ENCODE data around the gene CEP57L1. TPM values are rescaled to one million over a fixed set of nuclear protein-coding genes. Genes with fewer than 3 reads are reported as not detected.

Gene CEP57L1
- total and polyA plus RNA-seq, 2 experiments from 2014 or later, result 17.1 to 20.2 TPM

DNA sequence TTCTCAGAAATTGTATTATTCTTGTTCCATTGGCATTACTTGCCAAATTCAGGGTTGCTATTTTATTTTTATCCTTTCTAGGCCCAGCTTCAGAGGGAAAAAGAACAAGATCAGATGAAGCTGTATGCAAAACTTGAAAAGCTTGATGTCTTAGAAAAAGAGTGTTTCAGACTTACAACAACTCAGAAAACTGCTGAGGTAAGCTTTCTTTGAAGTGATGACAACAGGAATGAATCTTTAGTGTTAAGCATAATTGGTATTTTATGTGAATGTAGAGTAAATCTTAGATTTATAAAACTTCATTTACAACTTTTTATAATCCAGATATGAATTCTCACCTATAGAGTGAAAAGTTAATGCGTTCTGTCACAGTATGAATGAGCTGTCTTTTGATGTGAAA is 58.4 kb downstream of the CEP57L1 start:
- Mint-ChIP-seq H3K4me1 (no peaks in the 10 kb centered on the region), H3K4me3 (no peak overlapping the region), H3K9me3 (peaks cover 9% of the 10 kb centered on the region; the same call in 2 of the 3 replicates), H3K27me3 (ENCODE audit: insufficient read depth, low read depth, poor library complexity) (peaks cover 2% of the 10 kb centered on the region), H3K27ac (no peak overlapping the region), H3K36me3 (ENCODE audit: low read depth) (peaks cover 11% of the 10 kb centered on the region; the same call in 2 of the 3 replicates)
- H3K4me2 ChIP-seq, result no peak overlapping the region
- H4K20me1 ChIP-seq (replicated peaks; ENCODE audit: insufficient read depth), result no peaks in the 10 kb centered on the region
- H3K4me3 ChIP-seq, result no peak overlapping the region
- H3K36me3 ChIP-seq (ENCODE audit: insufficient read depth), result no peaks in the 10 kb centered on the region
- DNase-seq (ENCODE audit: low spot score), result no peak
- no peak overlapping the region for H3K27ac ChIP-seq (ENCODE audit: low read depth)
- no peak for ATAC-seq
- no peaks in the 10 kb centered on the region for H3K4me1 ChIP-seq (ENCODE audit: insufficient read depth)
- H2AFZ ChIP-seq, result no peak overlapping the region
- H3K27me3 ChIP-seq (ENCODE audit: insufficient read depth), result no peaks in the 10 kb centered on the region
- H3F3A ChIP-seq (replicated peaks; ENCODE audit: low read depth), result no peaks in the 10 kb centered on the region
- H3K9me2 ChIP-seq (ENCODE audit: insufficient read depth), result no peaks in the 10 kb centered on the region
- TF ChIP-seq CREB1 (CRISPR knock-in tag; IDR thresholded peaks at IDR 0.05; ENCODE audit: low read depth) (no peak), STAT1 (IDR thresholded peaks at IDR 0.05; ENCODE audit: unreplicated experiment) (no peak), NANOG (IDR thresholded peaks at IDR 0.05; ENCODE audit: borderline replicate concordance) (no peak), POLR2AphosphoS5 (IDR thresholded peaks at IDR 0.05; ENCODE audit: low read depth) (no peak), EZH2 (IDR thresholded peaks at IDR 0.05; ENCODE audit: low read depth, unreplicated experiment) (no peak), EZH2phosphoT487 (IDR thresholded peaks at IDR 0.05; ENCODE audit: unreplicated experiment) (no peak), JUNB (IDR thresholded peaks at IDR 0.05; ENCODE audit: unreplicated experiment) (no peak), ZNF331 (CRISPR knock-in tag; IDR thresholded peaks at IDR 0.05; ENCODE audit: low read depth) (no peak), ZNF114 (CRISPR knock-in tag; IDR thresholded peaks at IDR 0.05) (no peak)
- TF ChIP-seq, protein P1, sequence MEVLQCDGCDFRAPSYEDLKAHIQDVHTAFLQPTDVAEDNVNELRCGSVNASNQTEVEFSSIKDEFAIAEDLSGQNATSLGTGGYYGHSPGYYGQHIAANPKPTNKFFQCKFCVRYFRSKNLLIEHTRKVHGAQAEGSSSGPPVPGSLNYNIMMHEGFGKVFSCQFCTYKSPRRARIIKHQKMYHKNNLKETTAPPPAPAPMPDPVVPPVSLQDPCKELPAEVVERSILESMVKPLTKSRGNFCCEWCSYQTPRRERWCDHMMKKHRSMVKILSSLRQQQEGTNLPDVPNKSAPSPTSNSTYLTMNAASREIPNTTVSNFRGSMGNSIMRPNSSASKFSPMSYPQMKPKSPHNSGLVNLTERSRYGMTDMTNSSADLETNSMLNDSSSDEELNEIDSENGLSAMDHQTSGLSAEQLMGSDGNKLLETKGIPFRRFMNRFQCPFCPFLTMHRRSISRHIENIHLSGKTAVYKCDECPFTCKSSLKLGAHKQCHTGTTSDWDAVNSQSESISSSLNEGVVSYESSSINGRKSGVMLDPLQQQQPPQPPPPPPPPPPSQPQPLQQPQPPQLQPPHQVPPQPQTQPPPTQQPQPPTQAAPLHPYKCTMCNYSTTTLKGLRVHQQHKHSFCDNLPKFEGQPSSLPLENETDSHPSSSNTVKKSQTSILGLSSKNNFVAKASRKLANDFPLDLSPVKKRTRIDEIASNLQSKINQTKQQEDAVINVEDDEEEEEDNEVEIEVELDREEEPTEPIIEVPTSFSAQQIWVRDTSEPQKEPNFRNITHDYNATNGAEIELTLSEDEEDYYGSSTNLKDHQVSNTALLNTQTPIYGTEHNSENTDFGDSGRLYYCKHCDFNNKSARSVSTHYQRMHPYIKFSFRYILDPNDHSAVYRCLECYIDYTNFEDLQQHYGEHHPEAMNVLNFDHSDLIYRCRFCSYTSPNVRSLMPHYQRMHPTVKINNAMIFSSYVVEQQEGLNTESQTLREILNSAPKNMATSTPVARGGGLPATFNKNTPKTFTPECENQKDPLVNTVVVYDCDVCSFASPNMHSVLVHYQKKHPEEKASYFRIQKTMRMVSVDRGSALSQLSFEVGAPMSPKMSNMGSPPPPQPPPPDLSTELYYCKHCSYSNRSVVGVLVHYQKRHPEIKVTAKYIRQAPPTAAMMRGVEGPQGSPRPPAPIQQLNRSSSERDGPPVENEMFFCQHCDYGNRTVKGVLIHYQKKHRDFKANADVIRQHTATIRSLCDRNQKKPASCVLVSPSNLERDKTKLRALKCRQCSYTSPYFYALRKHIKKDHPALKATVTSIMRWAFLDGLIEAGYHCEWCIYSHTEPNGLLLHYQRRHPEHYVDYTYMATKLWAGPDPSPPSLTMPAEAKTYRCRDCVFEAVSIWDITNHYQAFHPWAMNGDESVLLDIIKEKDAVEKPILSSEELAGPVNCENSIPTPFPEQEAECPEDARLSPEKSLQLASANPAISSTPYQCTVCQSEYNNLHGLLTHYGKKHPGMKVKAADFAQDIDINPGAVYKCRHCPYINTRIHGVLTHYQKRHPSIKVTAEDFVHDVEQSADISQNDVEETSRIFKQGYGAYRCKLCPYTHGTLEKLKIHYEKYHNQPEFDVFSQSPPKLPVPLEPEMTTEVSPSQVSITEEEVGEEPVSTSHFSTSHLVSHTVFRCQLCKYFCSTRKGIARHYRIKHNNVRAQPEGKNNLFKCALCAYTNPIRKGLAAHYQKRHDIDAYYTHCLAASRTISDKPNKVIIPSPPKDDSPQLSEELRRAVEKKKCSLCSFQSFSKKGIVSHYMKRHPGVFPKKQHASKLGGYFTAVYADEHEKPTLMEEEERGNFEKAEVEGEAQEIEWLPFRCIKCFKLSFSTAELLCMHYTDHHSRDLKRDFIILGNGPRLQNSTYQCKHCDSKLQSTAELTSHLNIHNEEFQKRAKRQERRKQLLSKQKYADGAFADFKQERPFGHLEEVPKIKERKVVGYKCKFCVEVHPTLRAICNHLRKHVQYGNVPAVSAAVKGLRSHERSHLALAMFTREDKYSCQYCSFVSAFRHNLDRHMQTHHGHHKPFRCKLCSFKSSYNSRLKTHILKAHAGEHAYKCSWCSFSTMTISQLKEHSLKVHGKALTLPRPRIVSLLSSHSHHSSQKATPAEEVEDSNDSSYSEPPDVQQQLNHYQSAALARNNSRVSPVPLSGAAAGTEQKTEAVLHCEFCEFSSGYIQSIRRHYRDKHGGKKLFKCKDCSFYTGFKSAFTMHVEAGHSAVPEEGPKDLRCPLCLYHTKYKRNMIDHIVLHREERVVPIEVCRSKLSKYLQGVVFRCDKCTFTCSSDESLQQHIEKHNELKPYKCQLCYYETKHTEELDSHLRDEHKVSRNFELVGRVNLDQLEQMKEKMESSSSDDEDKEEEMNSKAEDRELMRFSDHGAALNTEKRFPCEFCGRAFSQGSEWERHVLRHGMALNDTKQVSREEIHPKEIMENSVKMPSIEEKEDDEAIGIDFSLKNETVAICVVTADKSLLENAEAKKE (CRISPR knock-in tag; IDR thresholded peaks at IDR 0.05), result no peak
- TF ChIP-seq, protein P2, sequence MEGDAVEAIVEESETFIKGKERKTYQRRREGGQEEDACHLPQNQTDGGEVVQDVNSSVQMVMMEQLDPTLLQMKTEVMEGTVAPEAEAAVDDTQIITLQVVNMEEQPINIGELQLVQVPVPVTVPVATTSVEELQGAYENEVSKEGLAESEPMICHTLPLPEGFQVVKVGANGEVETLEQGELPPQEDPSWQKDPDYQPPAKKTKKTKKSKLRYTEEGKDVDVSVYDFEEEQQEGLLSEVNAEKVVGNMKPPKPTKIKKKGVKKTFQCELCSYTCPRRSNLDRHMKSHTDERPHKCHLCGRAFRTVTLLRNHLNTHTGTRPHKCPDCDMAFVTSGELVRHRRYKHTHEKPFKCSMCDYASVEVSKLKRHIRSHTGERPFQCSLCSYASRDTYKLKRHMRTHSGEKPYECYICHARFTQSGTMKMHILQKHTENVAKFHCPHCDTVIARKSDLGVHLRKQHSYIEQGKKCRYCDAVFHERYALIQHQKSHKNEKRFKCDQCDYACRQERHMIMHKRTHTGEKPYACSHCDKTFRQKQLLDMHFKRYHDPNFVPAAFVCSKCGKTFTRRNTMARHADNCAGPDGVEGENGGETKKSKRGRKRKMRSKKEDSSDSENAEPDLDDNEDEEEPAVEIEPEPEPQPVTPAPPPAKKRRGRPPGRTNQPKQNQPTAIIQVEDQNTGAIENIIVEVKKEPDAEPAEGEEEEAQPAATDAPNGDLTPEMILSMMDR (conservative IDR thresholded peaks at IDR 0.05; ENCODE audit: low read depth in 2 of 2), result no peak
- TF ChIP-seq, protein P3, sequence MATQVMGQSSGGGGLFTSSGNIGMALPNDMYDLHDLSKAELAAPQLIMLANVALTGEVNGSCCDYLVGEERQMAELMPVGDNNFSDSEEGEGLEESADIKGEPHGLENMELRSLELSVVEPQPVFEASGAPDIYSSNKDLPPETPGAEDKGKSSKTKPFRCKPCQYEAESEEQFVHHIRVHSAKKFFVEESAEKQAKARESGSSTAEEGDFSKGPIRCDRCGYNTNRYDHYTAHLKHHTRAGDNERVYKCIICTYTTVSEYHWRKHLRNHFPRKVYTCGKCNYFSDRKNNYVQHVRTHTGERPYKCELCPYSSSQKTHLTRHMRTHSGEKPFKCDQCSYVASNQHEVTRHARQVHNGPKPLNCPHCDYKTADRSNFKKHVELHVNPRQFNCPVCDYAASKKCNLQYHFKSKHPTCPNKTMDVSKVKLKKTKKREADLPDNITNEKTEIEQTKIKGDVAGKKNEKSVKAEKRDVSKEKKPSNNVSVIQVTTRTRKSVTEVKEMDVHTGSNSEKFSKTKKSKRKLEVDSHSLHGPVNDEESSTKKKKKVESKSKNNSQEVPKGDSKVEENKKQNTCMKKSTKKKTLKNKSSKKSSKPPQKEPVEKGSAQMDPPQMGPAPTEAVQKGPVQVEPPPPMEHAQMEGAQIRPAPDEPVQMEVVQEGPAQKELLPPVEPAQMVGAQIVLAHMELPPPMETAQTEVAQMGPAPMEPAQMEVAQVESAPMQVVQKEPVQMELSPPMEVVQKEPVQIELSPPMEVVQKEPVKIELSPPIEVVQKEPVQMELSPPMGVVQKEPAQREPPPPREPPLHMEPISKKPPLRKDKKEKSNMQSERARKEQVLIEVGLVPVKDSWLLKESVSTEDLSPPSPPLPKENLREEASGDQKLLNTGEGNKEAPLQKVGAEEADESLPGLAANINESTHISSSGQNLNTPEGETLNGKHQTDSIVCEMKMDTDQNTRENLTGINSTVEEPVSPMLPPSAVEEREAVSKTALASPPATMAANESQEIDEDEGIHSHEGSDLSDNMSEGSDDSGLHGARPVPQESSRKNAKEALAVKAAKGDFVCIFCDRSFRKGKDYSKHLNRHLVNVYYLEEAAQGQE (IDR thresholded peaks at IDR 0.05; ENCODE audit: unreplicated experiment), result no peak
- TF ChIP-seq, protein P4, sequence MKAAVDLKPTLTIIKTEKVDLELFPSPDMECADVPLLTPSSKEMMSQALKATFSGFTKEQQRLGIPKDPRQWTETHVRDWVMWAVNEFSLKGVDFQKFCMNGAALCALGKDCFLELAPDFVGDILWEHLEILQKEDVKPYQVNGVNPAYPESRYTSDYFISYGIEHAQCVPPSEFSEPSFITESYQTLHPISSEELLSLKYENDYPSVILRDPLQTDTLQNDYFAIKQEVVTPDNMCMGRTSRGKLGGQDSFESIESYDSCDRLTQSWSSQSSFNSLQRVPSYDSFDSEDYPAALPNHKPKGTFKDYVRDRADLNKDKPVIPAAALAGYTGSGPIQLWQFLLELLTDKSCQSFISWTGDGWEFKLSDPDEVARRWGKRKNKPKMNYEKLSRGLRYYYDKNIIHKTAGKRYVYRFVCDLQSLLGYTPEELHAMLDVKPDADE (IDR thresholded peaks at IDR 0.05), result no peak
- H3K79me2 ChIP-seq (replicated peaks; ENCODE audit: insufficient read depth), result no peaks in the 10 kb centered on the region

Data from GM23338 (cell line).